Uterus (tissue), 2 donors: ENCODE data around the gene ZBTB7C.

Experiments
- CTCF ChIP-seq, 4 experiments: fragments of 200-600 bp in 2 of 4; fragments of 450-650 bp in 2 of 4; sonication (generic) in 2 of 4; IDR thresholded peaks; one replicate each; pipeline ENCODE4 v1.5.1; 2016 to 2019; ENCODE audit warnings: antibody characterized with exemption in 4 of 4, mild to moderate bottlenecking in 2 of 4, moderate library complexity in 1 of 4
- POLR2A ChIP-seq, 2 donors: fragments of 450-650 bp; IDR thresholded peaks; one replicate each; pipeline ENCODE4 v1.6.1; 2016; ENCODE audit warnings: antibody characterized with exemption in 2 of 2, mild to moderate bottlenecking in 1 of 2, moderate library complexity in 1 of 2

DNA sequence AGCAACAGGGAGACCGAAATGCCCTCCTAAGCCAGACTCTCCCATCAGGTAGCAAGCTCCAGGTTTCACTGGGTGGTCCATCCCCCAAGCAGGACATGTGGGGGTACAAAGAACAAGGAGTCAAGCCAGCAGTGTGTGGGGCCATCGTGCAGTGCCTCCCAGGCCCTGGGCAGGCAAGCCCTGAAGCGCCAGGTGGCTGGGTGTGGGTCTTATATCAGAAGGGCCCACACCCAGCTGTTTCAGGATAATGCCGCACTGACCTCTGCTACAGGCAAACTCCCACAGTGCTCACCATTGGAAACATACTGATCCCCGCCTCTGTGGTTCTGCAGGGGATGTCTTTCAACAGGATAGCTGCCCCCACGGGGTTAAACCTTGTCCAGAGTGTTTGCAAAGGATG is 304.5 kb downstream of the ZBTB7C start:
- no peak for TF ChIP-seq CTCF (IDR thresholded peaks at IDR 0.05)
- TF ChIP-seq POLR2A (IDR thresholded peaks at IDR 0.05): no peak
